Upper lobe of left lung (tissue), 6 donors: ENCODE data around the gene C7orf57. TPM values are rescaled to one million over a fixed set of nuclear protein-coding genes. Genes with fewer than 3 reads are reported as not detected.
"Not testable (repeated sequence)": the region's sequence is repeated elsewhere in the genome, so short reads cannot be mapped to it uniquely, and the experiment has no call there.

ENCODE experiments used
- ATAC-seq, 2 donors: fragments of 200-7000 bp; cut with Tn5 transposase; one replicate each; pipeline ENCODE4 v1.9.1; 2022; ENCODE audit warnings: mild to moderate bottlenecking in 2 of 2, moderate library complexity in 2 of 2; ENCODE audit not compliant: low FRiP score in 2 of 2
- DNase-seq, 2 donors: peaks; one replicate each; pipeline ENCODE4 v3.0.0-alpha.2; 2019 to 2020
- H3K27ac ChIP-seq, 4 donors: fragments of 200-600 bp; sonication (generic); one replicate each; pipeline ENCODE4 v1.5.1; 2016 to 2019
- H3K27me3 ChIP-seq, 4 donors: fragments of 200-600 bp; sonication (generic); one replicate each; pipeline ENCODE4 v1.5.1; 2017 to 2019
- H3K36me3 ChIP-seq, 4 donors: fragments of 200-600 bp; sonication (generic); one replicate each; pipeline ENCODE4 v1.5.1; 2016 to 2019
- H3K4me1 ChIP-seq, 4 donors: fragments of 200-600 bp; sonication (generic); one replicate each; pipeline ENCODE4 v1.5.1; 2018 to 2019
- H3K4me3 ChIP-seq, 4 donors: fragments of 200-600 bp; sonication (generic); one replicate each; pipeline ENCODE4 v1.5.1; 2017 to 2019; ENCODE audit warnings: mild to moderate bottlenecking in 2 of 4, moderate library complexity in 1 of 4
- H3K9me3 ChIP-seq, 4 donors: fragments of 200-600 bp; sonication (generic); one replicate each; pipeline ENCODE4 v1.5.1; 2018 to 2019
- CTCF ChIP-seq, 6 experiments: fragments of 450-650 bp in 4 of 6; fragments of 200-600 bp in 2 of 6; sonication (generic) in 2 of 6; IDR thresholded peaks; one replicate each; pipeline ENCODE4 v1.5.1; 2016 to 2019; ENCODE audit warnings: antibody characterized with exemption in 6 of 6
- EP300 ChIP-seq, 4 donors: sonication (generic); formaldehyde crosslinking; IDR thresholded peaks; one replicate each; pipeline ENCODE4 v1.5.1; 2017; ENCODE audit warnings: antibody characterized with exemption in 4 of 4, control low read depth in 2 of 4
- POLR2A ChIP-seq, 4 donors: fragments of 450-650 bp; IDR thresholded peaks; one replicate each; pipeline ENCODE4 v1.5.1; 2016 to 2017; ENCODE audit warnings: antibody characterized with exemption in 4 of 4, mild to moderate bottlenecking in 2 of 4
- POLR2AphosphoS5 ChIP-seq, 2 donors: sonication (generic); formaldehyde crosslinking; IDR thresholded peaks; one replicate each; pipeline ENCODE4 v1.5.1; 2017; ENCODE audit warnings: antibody characterized with exemption in 2 of 2
- WGBS, 2 donors: methylation state at CpG; one replicate each; pipeline ENCODE4 v1.1.5; 2017 to 2018; 5-methylcytosine and 5-hydroxymethylcytosine counted together
- total RNA-seq, 6 donors: library from RNA; depleted of rRNA in 4 of 6; stranded (reverse); fragments of >200 nt in 4 of 6; gene quantifications; one replicate each; pipeline versions ENCODE4 v1.1.0 to v1.2.1, GENCODE V29; 2016 to 2021
- donor health status: DM: no; HTN: no; CAD: no; lungs with moderate emphysema.
- donor health status: DM: no; HTN: yes; CAD: no; lungs with severe emphysema.

Gene C7orf57
- total RNA-seq, 6 donors from 2014 or later: 0.29 to 15.5 (median 1.9) TPM

GRCh38 chr7:47991741-47992311, 43.5 kb upstream of the C7orf57 start:
- Histone ChIP-seq H3K27me3 (no peaks in the 10 kb centered on the region), H3K4me3 (peak overlapping the region; percentile 20 to 63 (median 51)), H3K36me3 (no peaks in the 10 kb centered on the region), H3K27ac (peak overlapping the region in 3 of 4 donors; percentile 69 to 75 (median 69)), H3K9me3 (no peaks in the 10 kb centered on the region), H3K4me1 (peaks cover 0 to 12% (median 5%) of the 10 kb centered on the region in 4 donors)
- TF ChIP-seq POLR2AphosphoS5 (IDR thresholded peaks at IDR 0.05) (peak in 1 of 2 donors; percentile 31), CTCF (IDR thresholded peaks at IDR 0.05) (peak; percentile 40 to 73 (median 64)), POLR2A (IDR thresholded peaks at IDR 0.05) (peak in 1 of 4 donors; percentile 43), EP300 (IDR thresholded peaks at IDR 0.05) (no peak)
- peak; percentile 90 to 95 for DNase-seq
- peak; percentile 96 to 99 for ATAC-seq
- 2 to 4% methylated on average over 18 to 26 of the region's 26 CpGs for WGBS, 2 donors

- DNase-seq (no peak), ATAC-seq (no peak)
- TF ChIP-seq POLR2AphosphoS5 (IDR thresholded peaks at IDR 0.05): no peak
- Histone ChIP-seq H3K27me3 (no peaks in the 10 kb centered on the region), H3K9me3 (no peaks in the 10 kb centered on the region), H3K36me3 (no peaks in the 10 kb centered on the region), H3K4me1 (peaks cover 0 to 12% (median 5%) of the 10 kb centered on the region in 4 donors), H3K4me3 (peak overlapping the region in 1 of 4 donors; percentile 55), H3K27ac (peak overlapping the region in 2 of 4 donors; percentile 69 to 75)
- 71 to 88% methylated on average over 3 of the region's 3 CpGs for WGBS, 2 donors
Measured at GRCh38 chr7:47992446-47992845, 42.9 kb upstream of the C7orf57 start.

GRCh38 chr7:47999413-47999812, 35.9 kb upstream of the C7orf57 start:
- Histone ChIP-seq H3K4me1 (no peaks in the 10 kb centered on the region), H3K27me3 (no peaks in the 10 kb centered on the region), H3K27ac (no peak overlapping the region), H3K4me3 (no peak overlapping the region), H3K9me3 (no peaks in the 10 kb centered on the region), H3K36me3 (no peaks in the 10 kb centered on the region)
- 95 to 98% methylated on average over 12 of the region's 12 CpGs for WGBS, 2 donors
- ATAC-seq: no peak
- no peak for DNase-seq
- TF ChIP-seq POLR2A (IDR thresholded peaks at IDR 0.05) (no peak), EP300 (IDR thresholded peaks at IDR 0.05) (no peak)

- 87 to 91% methylated on average over 13 of the region's 13 CpGs for WGBS, 2 donors
- not testable (repeated sequence) for H3K27ac ChIP-seq, H3K9me3 ChIP-seq, H3K4me1 ChIP-seq, ATAC-seq, H3K4me3 ChIP-seq, H3K36me3 ChIP-seq, DNase-seq, H3K27me3 ChIP-seq
Measured at GRCh38 chr7:48000164-48000563, 35.2 kb upstream of the C7orf57 start.

GRCh38 chr7:48004032-48004431, 31.3 kb upstream of the C7orf57 start:
- no peaks in the 10 kb centered on the region for H3K36me3 ChIP-seq
- DNase-seq (no peak), ATAC-seq (no peak)
- no peaks in the 10 kb centered on the region for H3K9me3 ChIP-seq
- 53 to 68% methylated on average over 2 of the region's 2 CpGs for WGBS, 2 donors
- H3K27ac ChIP-seq: no peak overlapping the region
- no peak overlapping the region for H3K4me3 ChIP-seq
- H3K4me1 ChIP-seq: no peaks in the 10 kb centered on the region
- TF ChIP-seq EP300 (IDR thresholded peaks at IDR 0.05) (no peak), POLR2AphosphoS5 (IDR thresholded peaks at IDR 0.05) (no peak), CTCF (IDR thresholded peaks at IDR 0.05) (no peak), POLR2A (IDR thresholded peaks at IDR 0.05) (no peak)
- H3K27me3 ChIP-seq: no peaks in the 10 kb centered on the region

GRCh38 chr7:48004638-48005037, 30.7 kb upstream of the C7orf57 start:
- no peak for TF ChIP-seq POLR2AphosphoS5 (IDR thresholded peaks at IDR 0.05)
- TF ChIP-seq POLR2A (IDR thresholded peaks at IDR 0.05): no peak
- H3K27me3 ChIP-seq: no peaks in the 10 kb centered on the region
- no peaks in the 10 kb centered on the region for H3K36me3 ChIP-seq
- H3K4me1 ChIP-seq: no peaks in the 10 kb centered on the region
- ATAC-seq: no peak
- DNase-seq: no peak
- H3K27ac ChIP-seq: no peak overlapping the region
- H3K4me3 ChIP-seq: no peak overlapping the region
- H3K9me3 ChIP-seq: no peaks in the 10 kb centered on the region
- WGBS, 2 donors: 33 to 39% methylated on average over 5 of the region's 5 CpGs

- no peak overlapping the region for H3K27ac ChIP-seq
- H3K27me3 ChIP-seq: no peaks in the 10 kb centered on the region
- WGBS, 2 donors: 69 to 84% methylated on average over 6 of the region's 6 CpGs
- ATAC-seq: no peak
- no peaks in the 10 kb centered on the region for H3K4me1 ChIP-seq
- no peak for TF ChIP-seq EP300 (IDR thresholded peaks at IDR 0.05)
- no peak for TF ChIP-seq POLR2AphosphoS5 (IDR thresholded peaks at IDR 0.05)
- TF ChIP-seq CTCF (IDR thresholded peaks at IDR 0.05): no peak
- no peaks in the 10 kb centered on the region for H3K36me3 ChIP-seq
- no peaks in the 10 kb centered on the region for H3K9me3 ChIP-seq
- no peak for DNase-seq
- no peak overlapping the region for H3K4me3 ChIP-seq
Measured at GRCh38 chr7:48006866-48007265, 28.5 kb upstream of the C7orf57 start.
